K562 (cell line): Measurements from ENCODE around the gene HIVEP1. TPM values are rescaled to one million over a fixed set of nuclear protein-coding genes. Genes with fewer than 3 reads are reported as not detected.

Experiments used
- GTF2B ChIP-seq: IDR thresholded peaks from 2 replicates; pipeline ENCODE4 v1.6.1; 2011; ENCODE audit not compliant: insufficient read length; ENCODE audit errors: extremely low read depth
- HCFC1 ChIP-seq: IDR thresholded peaks from 2 replicates; pipeline ENCODE4 v1.6.1; 2012; ENCODE audit warnings: low read depth, low read length, improper control_type of control experiment
- HDAC1 ChIP-seq, 2 experiments: fragments of 450-650 bp; IDR thresholded peaks; 2 replicates each; pipeline ENCODE4 v1.6.1; 2016 to 2017; ENCODE audit warnings: inconsistent platforms in 1 of 2, mild to moderate bottlenecking in 1 of 2, moderate library complexity in 1 of 2
- MYNN ChIP-seq, 2 experiments: sonication (generic); formaldehyde crosslinking in 1 of 2; IDR thresholded peaks; 2 replicates each; pipeline versions ENCODE4 v1.5.0 to v1.6.1; 2016 to 2020; ENCODE audit warnings: antibody characterized with exemption in 1 of 2, missing genetic modification reagents in 1 of 2
- NFE2 ChIP-seq: IDR thresholded peaks from 2 replicates; pipeline ENCODE4 v1.6.1; 2014; ENCODE audit warnings: antibody characterized with exemption, low read depth
- PCBP2 ChIP-seq: fragments of 200-400 bp; formaldehyde crosslinking; IDR thresholded peaks from 2 replicates; pipeline ENCODE4 v1.6.1; 2018; ENCODE audit warnings: low read length, low read depth, mild to moderate bottlenecking, moderate library complexity; ENCODE audit not compliant: poor library complexity, severe bottlenecking
- PRDM10 ChIP-seq: fragments of 450-650 bp; IDR thresholded peaks from 2 replicates; pipeline ENCODE4 v1.6.1; 2018; ENCODE audit not compliant: partially characterized antibody
- SNAPC5 ChIP-seq: fragments of 250-450 bp; sonication (Bioruptor Pico); IDR thresholded peaks from 2 replicates; pipeline ENCODE4 v1.8.0; 2021; ENCODE audit warnings: moderate library complexity, mild to moderate bottlenecking, inconsistent platforms
- SRSF9 ChIP-seq: fragments of 200-400 bp; formaldehyde crosslinking; IDR thresholded peaks from 2 replicates; pipeline ENCODE4 v1.6.1; 2017; ENCODE audit warnings: low read depth, low read length, borderline replicate concordance
- TBP ChIP-seq: optimal IDR thresholded peaks from 2 replicates; pipeline ENCODE3; 2011; ENCODE audit warnings: low read depth, low read length, improper control_type of control experiment
- U2AF1 ChIP-seq: fragments of 200-400 bp; formaldehyde crosslinking; optimal IDR thresholded peaks from 2 replicates; pipeline ENCODE3; 2017; ENCODE audit warnings: mild to moderate bottlenecking, low read depth, low read length, moderate library complexity
- ZNF408 ChIP-seq: fragments of 250-450 bp; sonication (Bioruptor Pico); IDR thresholded peaks from 2 replicates; pipeline ENCODE4 v1.4.0; 2020; ENCODE audit warnings: low read depth, mild to moderate bottlenecking, moderate library complexity
- ZNF76 ChIP-seq: fragments of 250-450 bp; sonication (Bioruptor Pico); IDR thresholded peaks from 2 replicates; pipeline ENCODE4 v1.4.0; 2020; ENCODE audit warnings: mild to moderate bottlenecking, moderate library complexity, borderline replicate concordance
- polyA plus RNA-seq, 8 experiments: library from polyadenylated mRNA; depleted of rRNA in 4 of 8; stranded (reverse) in 5 of 8; unstranded in 3 of 8; fragments of >200 nt; fragmentation: Nextera tagmentation in 2 of 8; fragmentation: Illumina TruSeq in 1 of 8; extraction: Ambion mirVana in 2 of 8; extraction: Trizol in 1 of 8; gene quantifications; 2 replicates each; pipeline versions ENCODE4 v1.2.1 to v1.2.3, GENCODE V29; 2011 to 2014; ENCODE audit warnings: inconsistent platforms in 1 of 8, missing spikeins in 1 of 8
- total RNA-seq, 7 experiments: library from RNA; depleted of rRNA in 6 of 7; stranded (reverse); fragments of >200 nt in 6 of 7; fragmentation: Illumina TruSeq in 2 of 7; extraction: Trizol in 2 of 7; gene quantifications; 2 replicates each; pipeline versions ENCODE4 v1.2.1 to v1.2.3, GENCODE V29; 2011 to 2021; ENCODE audit warnings: low replicate concordance in 1 of 7
- TF ChIP-seq, protein P1 (sequence below): fragments of 450-650 bp; formaldehyde crosslinking; IDR thresholded peaks from 2 replicates; pipeline ENCODE4 v1.4.0; 2022; ENCODE audit warnings: mild to moderate bottlenecking, moderate library complexity
- TF ChIP-seq, protein P2 (sequence below), 2 experiments: fragments of 450-650 bp in 1 of 2; sonication (generic) in 1 of 2; formaldehyde crosslinking in 1 of 2; IDR thresholded peaks in 1 of 2; conservative IDR thresholded peaks in 1 of 2; 2 replicates each; pipeline versions ENCODE4 v1.6.1 to v1.8.1; 2016 to 2023; ENCODE audit warnings: mild to moderate bottlenecking in 2 of 2, moderate library complexity in 2 of 2, inconsistent platforms in 1 of 2, missing genetic modification reagents in 1 of 2
- TF ChIP-seq, protein P3 (sequence below): sonication (generic); formaldehyde crosslinking; IDR thresholded peaks from 2 replicates; pipeline ENCODE4 v1.9.0; 2022; ENCODE audit warnings: mild to moderate bottlenecking, missing genetic modification reagents
- TF ChIP-seq, protein P4 (sequence below): fragments of 250-450 bp; sonication (Bioruptor Pico); IDR thresholded peaks from 2 replicates; pipeline ENCODE4 v1.8.0; 2022; ENCODE audit warnings: moderate library complexity, mild to moderate bottlenecking, inconsistent platforms

Gene HIVEP1
- total and polyA plus RNA-seq, 9 of the 15 experiments (the other 6 are each of a cell fraction or from before 2014, with no cell fraction given): 6.0 to 33.3 (median 21.7) TPM

DNA sequence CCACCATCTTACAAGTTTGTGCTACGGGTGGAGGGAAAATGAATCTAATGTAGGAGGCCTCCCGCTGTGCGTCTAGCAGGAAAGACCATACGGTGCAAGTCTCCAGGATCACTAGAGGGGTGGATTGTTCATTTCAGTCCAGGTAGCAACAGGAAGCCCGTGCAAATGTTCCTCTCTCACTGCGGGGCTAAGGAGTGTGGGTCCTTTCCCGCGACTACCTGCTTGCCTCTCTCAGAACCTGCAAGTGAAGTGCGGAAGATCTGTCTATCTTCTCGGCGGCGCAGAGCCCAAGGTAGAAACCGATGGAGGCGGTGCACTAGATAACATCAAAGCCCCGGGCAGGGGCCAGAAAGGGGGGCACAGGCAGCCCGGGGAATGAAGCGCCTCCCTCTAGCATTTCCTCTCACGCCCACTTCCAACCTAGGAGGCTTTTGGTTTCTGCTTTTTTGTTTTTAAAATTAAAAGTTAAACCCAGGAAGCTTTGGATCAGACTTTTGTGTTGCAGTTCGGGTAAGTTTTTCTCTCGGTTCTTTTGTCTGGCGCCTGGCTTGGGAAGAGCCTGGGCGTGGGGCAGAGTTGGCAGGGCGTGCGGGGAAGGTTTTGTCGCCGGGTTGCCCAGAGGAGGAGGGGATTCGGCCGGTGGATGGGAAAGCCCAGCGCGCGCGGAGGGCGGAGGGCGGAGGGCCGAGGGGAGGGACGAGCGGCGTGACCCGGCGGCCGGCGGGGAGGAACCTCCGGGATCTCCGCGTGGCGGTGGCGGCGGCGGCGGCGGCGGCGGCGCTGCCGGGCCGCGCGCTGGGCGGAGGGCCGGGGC lies 3.5 kb upstream of the HIVEP1 start (continued):
- TF ChIP-seq ZNF408 (CRISPR knock-in tag): no peak
- TF ChIP-seq SNAPC5 (CRISPR knock-in tag): no peak
- TF ChIP-seq, protein P1, sequence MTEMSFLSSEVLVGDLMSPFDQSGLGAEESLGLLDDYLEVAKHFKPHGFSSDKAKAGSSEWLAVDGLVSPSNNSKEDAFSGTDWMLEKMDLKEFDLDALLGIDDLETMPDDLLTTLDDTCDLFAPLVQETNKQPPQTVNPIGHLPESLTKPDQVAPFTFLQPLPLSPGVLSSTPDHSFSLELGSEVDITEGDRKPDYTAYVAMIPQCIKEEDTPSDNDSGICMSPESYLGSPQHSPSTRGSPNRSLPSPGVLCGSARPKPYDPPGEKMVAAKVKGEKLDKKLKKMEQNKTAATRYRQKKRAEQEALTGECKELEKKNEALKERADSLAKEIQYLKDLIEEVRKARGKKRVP: no peak
- TF ChIP-seq, protein P2, sequence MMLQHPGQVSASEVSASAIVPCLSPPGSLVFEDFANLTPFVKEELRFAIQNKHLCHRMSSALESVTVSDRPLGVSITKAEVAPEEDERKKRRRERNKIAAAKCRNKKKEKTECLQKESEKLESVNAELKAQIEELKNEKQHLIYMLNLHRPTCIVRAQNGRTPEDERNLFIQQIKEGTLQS (IDR thresholded peaks at IDR 0.05): no peak
- TF ChIP-seq, protein P2 (CRISPR knock-in tag; conservative IDR thresholded peaks at IDR 0.05): no peak
- peak; percentile 24 for TF ChIP-seq PRDM10
- TF ChIP-seq SRSF9: no peak
- no peak for TF ChIP-seq NFE2
- peak; percentile 65 for TF ChIP-seq TBP
- TF ChIP-seq, protein P3, sequence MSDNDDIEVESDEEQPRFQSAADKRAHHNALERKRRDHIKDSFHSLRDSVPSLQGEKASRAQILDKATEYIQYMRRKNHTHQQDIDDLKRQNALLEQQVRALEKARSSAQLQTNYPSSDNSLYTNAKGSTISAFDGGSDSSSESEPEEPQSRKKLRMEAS (CRISPR knock-in tag): peak; percentile 50; the same call in 1 of the 2 replicates
- TF ChIP-seq, protein P4, sequence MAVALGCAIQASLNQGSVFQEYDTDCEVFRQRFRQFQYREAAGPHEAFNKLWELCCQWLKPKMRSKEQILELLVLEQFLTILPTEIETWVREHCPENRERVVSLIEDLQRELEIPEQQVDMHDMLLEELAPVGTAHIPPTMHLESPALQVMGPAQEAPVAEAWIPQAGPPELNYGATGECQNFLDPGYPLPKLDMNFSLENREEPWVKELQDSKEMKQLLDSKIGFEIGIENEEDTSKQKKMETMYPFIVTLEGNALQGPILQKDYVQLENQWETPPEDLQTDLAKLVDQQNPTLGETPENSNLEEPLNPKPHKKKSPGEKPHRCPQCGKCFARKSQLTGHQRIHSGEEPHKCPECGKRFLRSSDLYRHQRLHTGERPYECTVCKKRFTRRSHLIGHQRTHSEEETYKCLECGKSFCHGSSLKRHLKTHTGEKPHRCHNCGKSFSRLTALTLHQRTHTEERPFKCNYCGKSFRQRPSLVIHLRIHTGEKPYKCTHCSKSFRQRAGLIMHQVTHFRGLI (CRISPR knock-in tag): no peak
- no peak for TF ChIP-seq U2AF1
- TF ChIP-seq HCFC1: no peak
- 0 out of 2 replicates have a peak, but pooled peaks have one; percentile 58 for TF ChIP-seq ZNF76 (CRISPR knock-in tag)
- TF ChIP-seq GTF2B: peak; percentile 58
- TF ChIP-seq PCBP2: no peak
- peak; percentile 56; the same call in 1 of the 2 replicates for TF ChIP-seq MYNN (IDR thresholded peaks at IDR 0.05)
- no peak for TF ChIP-seq MYNN (CRISPR knock-in tag; IDR thresholded peaks at IDR 0.05)
- TF ChIP-seq HDAC1 (IDR thresholded peaks at IDR 0.05): peak in 1 of 2 experiments; percentile 77; a peak in 2 of 4 replicates
